ENCODE data around the gene PRRT2.

Gene PRRT2

DNA sequence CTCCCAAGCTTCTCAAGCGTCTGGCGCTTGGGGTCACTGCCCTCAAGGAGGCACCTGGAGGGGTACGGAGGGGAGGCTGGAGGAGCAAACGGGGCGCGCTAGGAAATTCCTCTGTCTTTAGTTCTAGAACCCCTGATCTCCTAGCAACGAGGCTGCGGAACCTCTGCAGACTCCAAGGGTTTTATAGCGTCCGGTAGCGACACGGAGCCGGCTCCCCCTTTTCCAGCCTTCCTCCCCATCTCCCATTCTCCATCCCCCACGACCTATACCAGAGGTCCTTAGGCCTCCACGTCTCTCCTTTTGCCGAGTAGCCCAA is 51.6 kb downstream of the PRRT2 start:
- DNase-seq: no peak

DNA sequence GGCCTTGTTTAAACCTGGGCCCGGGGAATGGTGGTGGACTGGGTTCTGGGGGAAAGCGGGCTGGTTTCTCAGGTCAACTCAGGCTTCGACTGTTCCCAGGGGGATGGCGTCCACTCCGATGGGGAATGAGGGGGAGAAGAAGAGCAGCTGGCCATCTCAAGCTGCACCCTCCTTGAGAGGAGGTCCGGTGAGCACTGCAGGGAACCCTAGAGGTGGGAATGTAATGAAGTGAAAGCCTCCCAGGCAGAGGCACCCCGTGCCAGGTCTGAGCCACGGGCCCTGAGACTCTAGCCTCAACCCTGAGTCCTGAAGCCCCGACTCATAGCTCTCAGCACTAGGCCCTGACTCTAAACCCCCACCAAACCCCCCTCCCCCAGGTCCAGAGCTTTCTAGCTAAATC is 52.2 kb downstream of the PRRT2 start:
- no peak for DNase-seq
